Activated naive CD4-positive, alpha-beta T cell treated with anti-CD3 and anti-CD28 coated beads, Interleukin-2, amount 50 U/mL, for 24 hours (primary cell): ENCODE results near the gene LCE5A.
A peak's percentile ranks its signal among the peaks of the same experiment; 100 is the strongest.
"Not testable (repeated sequence)": the region's sequence is repeated elsewhere in the genome, so short reads cannot be mapped to it uniquely, and the experiment has no call there.

Experiments used
- H3K27ac Mint-ChIP-seq: one replicate; pipeline ENCODE4 v1.8.0; 2021; ENCODE audit warnings: mild to moderate bottlenecking, mixed read lengths
- H3K27me3 Mint-ChIP-seq: one replicate; pipeline ENCODE4 v1.8.0; 2021; ENCODE audit warnings: mixed read lengths
- H3K36me3 Mint-ChIP-seq: one replicate; pipeline ENCODE4 v1.8.0; 2021; ENCODE audit warnings: mixed read lengths
- H3K4me1 Mint-ChIP-seq: one replicate; pipeline ENCODE4 v1.8.0; 2021; ENCODE audit warnings: mixed read lengths
- H3K4me3 Mint-ChIP-seq: one replicate; pipeline ENCODE4 v1.8.0; 2021; ENCODE audit warnings: mild to moderate bottlenecking, mixed read lengths
- H3K9me3 Mint-ChIP-seq: one replicate; pipeline ENCODE4 v1.8.0; 2021; ENCODE audit warnings: mixed read lengths

Gene LCE5A

DNA sequence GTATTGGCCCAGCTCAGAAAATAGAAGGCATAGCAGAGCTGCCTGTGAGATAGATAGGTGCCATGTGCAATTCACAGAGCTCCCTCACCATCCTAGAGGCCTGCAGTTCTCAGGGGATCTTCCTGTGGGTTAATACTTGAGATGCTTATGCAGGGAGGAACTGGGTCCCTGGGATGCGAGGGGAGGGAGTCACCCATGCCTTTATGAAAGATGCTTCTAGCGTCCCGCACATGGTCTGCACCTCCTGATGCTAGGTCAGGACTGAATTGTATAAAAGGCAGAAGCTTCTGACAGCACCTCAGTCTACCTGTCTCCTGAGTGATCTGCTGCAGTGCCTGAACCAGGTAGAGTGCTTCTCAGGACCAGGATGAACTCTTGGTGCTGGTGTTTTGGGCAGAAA lies at the start of gene LCE5A:
Gene LCE5A (plus strand): TSS at position 301 of the 400 bp plus-strand sequence. CDS start 732 bp downstream, outside the sequence.
- Mint-ChIP-seq H3K27ac (no peak within 1 kb of the TSS), H3K4me3 (no peak within 1 kb of the TSS), H3K27me3 (peaks cover 46% of the 10 kb centered on the region), H3K4me1 (peaks cover 5% of the 10 kb centered on the region), H3K36me3 (no peaks in the 10 kb centered on the region), H3K9me3 (no peaks in the 10 kb centered on the region)

DNA sequence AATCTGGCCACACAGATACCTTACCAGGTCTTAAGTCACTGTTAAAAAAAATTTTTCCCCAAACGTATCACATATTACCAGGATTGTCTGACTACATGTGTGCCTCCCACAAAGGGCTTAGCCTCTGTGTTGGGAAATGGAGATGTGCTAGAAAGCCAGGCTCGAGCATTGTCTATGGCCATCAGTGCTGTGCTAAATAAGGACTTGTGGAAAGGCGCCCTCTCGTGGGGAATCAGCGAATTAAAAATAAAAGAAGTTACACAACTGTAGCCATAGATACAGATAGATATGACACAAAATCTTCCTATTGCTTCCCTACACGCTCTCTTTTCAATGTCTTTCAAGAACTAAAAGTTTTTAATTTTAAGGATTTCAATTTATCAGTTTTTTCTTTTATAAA lies 49.1 kb upstream of the LCE5A start:
- Mint-ChIP-seq H3K4me3 (no peak overlapping the region), H3K27me3 (no peaks in the 10 kb centered on the region), H3K4me1 (peaks cover 29% of the 10 kb centered on the region), H3K27ac (peak overlapping the region; percentile 55), H3K36me3 (no peaks in the 10 kb centered on the region), H3K9me3 (no peaks in the 10 kb centered on the region)

DNA sequence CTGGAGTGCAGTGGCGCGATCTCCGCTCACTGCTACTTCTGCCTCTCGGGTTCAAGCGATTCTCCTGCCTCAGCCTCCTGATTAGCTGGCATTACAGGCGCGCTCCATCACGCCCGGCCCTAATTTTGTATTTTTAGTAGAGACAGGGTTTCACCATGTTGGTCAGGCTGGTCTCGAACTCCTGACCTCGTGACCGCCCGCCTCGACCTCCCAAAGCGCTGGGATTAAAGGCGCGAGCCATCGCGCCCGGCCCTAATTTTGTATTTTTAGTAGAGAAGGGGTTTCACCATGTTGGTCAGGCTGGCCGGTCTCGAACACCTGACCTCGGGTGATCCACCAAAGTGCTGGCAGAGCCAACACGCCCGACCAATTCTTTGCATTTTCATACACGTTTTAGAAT lies 48.0 kb upstream of the LCE5A start:
- Mint-ChIP-seq H3K4me1 (peaks cover 29% of the 10 kb centered on the region), H3K27me3 (peaks cover 2% of the 10 kb centered on the region), H3K4me3 (no peak overlapping the region), H3K9me3 (no peaks in the 10 kb centered on the region), H3K27ac (no peak overlapping the region), H3K36me3 (peaks cover 2% of the 10 kb centered on the region)

DNA sequence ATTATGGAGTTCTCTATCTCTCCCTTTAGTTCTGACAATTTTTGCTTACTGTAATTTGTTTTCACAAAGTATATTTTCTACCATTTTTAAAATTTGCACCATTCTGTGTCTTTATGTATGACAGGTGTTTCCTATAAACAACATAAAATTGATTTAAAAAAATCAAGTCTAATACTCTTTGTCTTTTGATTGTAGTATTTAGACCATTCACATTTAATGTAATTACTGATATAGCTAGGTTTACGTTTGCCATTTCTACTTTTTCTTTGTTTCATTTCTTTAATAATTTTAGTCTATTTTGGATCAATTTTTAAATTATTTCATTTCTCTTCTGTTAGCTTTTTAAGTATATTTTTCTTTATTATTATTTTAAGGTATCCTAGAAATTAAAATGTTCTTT lies 44.4 kb upstream of the LCE5A start:
- Mint-ChIP-seq H3K4me1 (peaks cover 4% of the 10 kb centered on the region), H3K9me3 (no peaks in the 10 kb centered on the region), H3K27me3 (peaks cover 8% of the 10 kb centered on the region), H3K27ac (no peak overlapping the region), H3K36me3 (peaks cover 2% of the 10 kb centered on the region), H3K4me3 (no peak overlapping the region)

GRCh38 chr1:152473887-152474537 lies 36.6 kb upstream of the LCE5A start:
- peaks cover 3% of the 10 kb centered on the region for H3K36me3 Mint-ChIP-seq
- no peak overlapping the region for H3K4me3 Mint-ChIP-seq
- peaks cover 10% of the 10 kb centered on the region for H3K9me3 Mint-ChIP-seq
- H3K4me1 Mint-ChIP-seq: no peaks in the 10 kb centered on the region
- peaks cover 1% of the 10 kb centered on the region for H3K27me3 Mint-ChIP-seq
- no peak overlapping the region for H3K27ac Mint-ChIP-seq

DNA sequence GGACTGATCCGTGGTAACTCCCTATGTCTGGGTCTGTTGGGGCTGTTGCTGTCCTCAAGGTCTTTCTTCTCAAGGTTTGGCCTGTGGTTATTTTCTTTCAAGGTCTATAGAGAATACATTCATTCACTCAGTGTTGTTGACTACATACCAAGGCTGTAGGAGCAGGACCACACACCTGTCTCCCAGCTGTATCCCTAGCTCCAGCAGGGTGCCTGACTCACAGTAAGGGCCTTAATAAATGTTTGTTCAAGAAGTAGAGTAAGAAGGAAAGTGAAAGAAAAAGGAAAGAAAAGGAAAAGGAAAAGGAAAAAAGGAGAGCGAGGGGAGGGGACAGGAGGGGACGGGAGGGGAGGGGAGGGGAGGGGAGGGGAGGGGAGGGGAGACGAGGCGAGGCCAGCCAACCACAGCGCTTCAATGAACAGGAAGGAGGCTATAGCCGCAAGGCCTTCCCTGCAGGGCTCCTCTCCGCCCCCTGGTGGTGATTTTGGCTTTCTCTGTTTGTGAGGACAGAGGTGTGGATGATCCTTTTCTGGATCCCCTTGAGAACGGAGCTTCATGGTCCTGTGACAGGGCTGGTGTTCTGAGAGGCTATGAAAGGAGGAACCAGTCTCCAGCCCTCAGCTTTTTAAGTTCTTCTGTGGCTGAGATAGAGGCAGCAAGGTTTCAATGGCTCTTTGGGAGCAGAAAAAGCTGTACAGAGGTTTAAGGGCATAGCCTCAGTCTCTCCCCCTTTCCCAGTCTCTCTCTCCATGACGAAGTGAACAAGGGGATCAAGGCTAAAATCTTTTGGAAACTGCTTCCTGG lies 30.6 kb upstream of the LCE5A start:
- no peaks in the 10 kb centered on the region for H3K27me3 Mint-ChIP-seq
- H3K9me3 Mint-ChIP-seq: peaks cover 10% of the 10 kb centered on the region
- no peak overlapping the region for H3K4me3 Mint-ChIP-seq
- peaks cover 10% of the 10 kb centered on the region for H3K4me1 Mint-ChIP-seq
- peaks cover 3% of the 10 kb centered on the region for H3K36me3 Mint-ChIP-seq
- H3K27ac Mint-ChIP-seq: no peak overlapping the region

- Mint-ChIP-seq H3K4me3 (no peak overlapping the region), H3K27me3 (peaks cover 1% of the 10 kb centered on the region), H3K27ac (no peak overlapping the region), H3K36me3 (peaks cover 3% of the 10 kb centered on the region), H3K4me1 (peaks cover 10% of the 10 kb centered on the region), H3K9me3 (no peaks in the 10 kb centered on the region)
Observed at GRCh38 chr1:152481869-152482664, 28.5 kb upstream of the LCE5A start.

DNA sequence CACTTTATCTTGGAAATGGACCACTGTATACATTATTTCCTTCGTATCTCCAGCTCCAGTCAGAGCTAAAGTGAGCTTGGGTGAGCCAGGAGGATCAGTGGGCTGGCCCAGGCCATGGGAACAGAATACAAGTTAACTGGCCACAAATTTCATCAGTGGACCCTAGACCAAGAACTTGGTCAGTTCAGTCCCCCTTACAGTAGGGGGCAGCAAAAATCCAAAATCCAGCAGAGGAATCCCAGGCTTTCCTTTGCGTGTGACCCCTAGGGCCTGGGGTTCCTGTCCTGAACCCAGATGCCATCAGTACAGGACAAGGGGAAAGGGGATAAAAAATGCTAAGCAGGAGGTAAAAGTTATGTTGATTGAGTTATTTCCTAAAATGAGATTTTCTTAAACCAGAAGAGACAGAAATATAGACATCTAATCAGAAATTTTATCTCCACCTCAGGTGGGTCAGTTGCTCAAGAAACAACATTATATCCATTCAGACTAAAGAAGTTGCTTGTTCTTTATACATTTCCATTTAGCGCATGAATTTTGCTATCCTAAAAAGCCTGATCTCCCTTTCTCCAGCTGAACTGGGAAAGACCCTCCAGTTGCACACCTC lies 24.1 kb upstream of the LCE5A start:
- Mint-ChIP-seq H3K4me3 (no peak overlapping the region), H3K4me1 (peaks cover 6% of the 10 kb centered on the region), H3K36me3 (no peaks in the 10 kb centered on the region), H3K27me3 (peaks cover 3% of the 10 kb centered on the region), H3K27ac (no peak overlapping the region), H3K9me3 (no peaks in the 10 kb centered on the region)

GRCh38 chr1:152487871-152488270 lies 22.7 kb upstream of the LCE5A start:
- Mint-ChIP-seq H3K4me3 (no peak overlapping the region), H3K27ac (no peak overlapping the region), H3K9me3 (no peaks in the 10 kb centered on the region), H3K4me1 (peaks cover 6% of the 10 kb centered on the region), H3K36me3 (no peaks in the 10 kb centered on the region), H3K27me3 (peaks cover 3% of the 10 kb centered on the region)

GRCh38 chr1:152491537-152491936 lies 19.1 kb upstream of the LCE5A start:
- not testable (repeated sequence) for H3K4me3 Mint-ChIP-seq, H3K27ac Mint-ChIP-seq, H3K36me3 Mint-ChIP-seq, H3K4me1 Mint-ChIP-seq, H3K27me3 Mint-ChIP-seq, H3K9me3 Mint-ChIP-seq

- no peaks in the 10 kb centered on the region for H3K4me1 Mint-ChIP-seq
- H3K36me3 Mint-ChIP-seq: no peaks in the 10 kb centered on the region
- no peak overlapping the region for H3K4me3 Mint-ChIP-seq
- no peaks in the 10 kb centered on the region for H3K9me3 Mint-ChIP-seq
- peaks cover 8% of the 10 kb centered on the region for H3K27me3 Mint-ChIP-seq
- H3K27ac Mint-ChIP-seq: peak overlapping the region; percentile 76
Observed at GRCh38 chr1:152495066-152495675, 15.4 kb upstream of the LCE5A start.

DNA sequence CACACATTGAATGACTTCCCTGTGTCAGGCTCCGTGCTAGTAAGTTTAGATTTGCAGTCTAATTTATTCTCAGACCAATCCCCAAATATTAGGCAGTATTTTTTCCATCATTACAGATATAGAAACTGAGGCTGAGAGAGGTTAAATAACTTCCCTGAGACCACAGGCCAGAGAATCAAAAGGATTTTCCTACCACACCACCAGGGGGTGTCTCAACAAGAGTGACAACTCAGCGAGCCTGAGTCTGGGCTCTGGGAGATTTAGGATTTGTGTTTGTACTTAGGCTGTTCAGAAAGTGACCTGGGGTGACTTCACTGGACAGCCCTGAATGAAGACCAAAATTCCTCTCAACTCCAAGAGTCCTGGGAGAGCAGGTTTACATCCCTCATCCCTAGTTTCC lies 13.3 kb upstream of the LCE5A start:
- Mint-ChIP-seq H3K27me3 (peaks cover 8% of the 10 kb centered on the region), H3K4me3 (no peak overlapping the region), H3K9me3 (no peaks in the 10 kb centered on the region), H3K4me1 (no peaks in the 10 kb centered on the region), H3K27ac (no peak overlapping the region), H3K36me3 (no peaks in the 10 kb centered on the region)

DNA sequence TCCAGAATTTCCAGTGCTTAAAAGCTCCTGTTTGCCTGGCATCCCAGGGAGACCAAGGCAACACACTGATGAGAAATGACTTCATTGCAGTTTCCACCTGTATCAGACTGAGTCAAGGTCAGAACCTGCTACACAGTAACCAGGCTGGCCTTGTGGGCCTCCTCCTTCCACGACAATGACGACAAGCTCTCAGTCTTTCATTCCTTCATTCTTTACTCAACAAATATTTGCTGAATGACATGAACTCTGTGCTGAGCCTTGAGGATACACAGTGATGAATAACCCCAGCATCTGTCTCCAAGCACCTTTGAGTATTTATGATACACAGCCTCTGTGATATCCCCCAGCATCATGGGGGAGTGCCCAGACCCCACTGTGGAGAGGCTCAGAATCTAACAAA lies 8.9 kb upstream of the LCE5A start:
- Mint-ChIP-seq H3K36me3 (no peaks in the 10 kb centered on the region), H3K27ac (no peak overlapping the region), H3K27me3 (peaks cover 5% of the 10 kb centered on the region), H3K4me1 (no peaks in the 10 kb centered on the region), H3K9me3 (no peaks in the 10 kb centered on the region), H3K4me3 (no peak overlapping the region)

- Mint-ChIP-seq H3K27ac (no peak overlapping the region), H3K27me3 (peaks cover 6% of the 10 kb centered on the region), H3K4me3 (no peak overlapping the region), H3K4me1 (no peaks in the 10 kb centered on the region), H3K36me3 (no peaks in the 10 kb centered on the region), H3K9me3 (no peaks in the 10 kb centered on the region)
Observed at GRCh38 chr1:152502496-152503180, 8.0 kb upstream of the LCE5A start.

DNA sequence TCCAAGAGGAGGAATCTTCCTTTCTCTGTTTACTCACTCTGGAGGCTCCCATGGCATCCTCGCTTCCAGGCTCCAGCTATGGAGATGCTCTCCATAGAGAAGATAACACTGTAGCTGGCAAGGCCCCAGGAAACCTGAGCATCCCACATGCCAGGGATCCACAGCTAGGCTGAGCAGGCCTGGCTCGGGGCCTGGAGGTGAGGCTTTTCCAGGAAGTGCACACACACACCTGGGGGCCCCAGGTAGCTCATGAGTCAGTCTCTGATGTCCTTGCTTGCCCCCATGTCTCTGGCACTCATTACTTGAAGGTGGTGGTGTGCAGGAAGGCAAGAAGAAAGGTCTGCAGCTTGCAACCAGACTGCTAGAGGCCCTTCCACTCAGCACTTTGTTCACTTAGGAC lies 5.5 kb upstream of the LCE5A start:
- Mint-ChIP-seq H3K4me3 (no peak overlapping the region), H3K36me3 (no peaks in the 10 kb centered on the region), H3K27ac (no peak overlapping the region), H3K27me3 (peaks cover 16% of the 10 kb centered on the region), H3K4me1 (no peaks in the 10 kb centered on the region), H3K9me3 (no peaks in the 10 kb centered on the region)
